ENCODE measurements around the gene GIMAP4. TPM values are rescaled to one million over a fixed set of nuclear protein-coding genes. Genes with fewer than 3 reads are reported as not detected.
"Not testable (repeated sequence)": the region's sequence is repeated elsewhere in the genome, so short reads cannot be mapped to it uniquely, and the experiment has no call there.

The GIMAP4 gene
- total and polyA plus RNA-seq, 4 donors: 3.2 to 75.3 (median 33.6) TPM

GRCh38 chr7:150569245-150569955 is 2.2 kb downstream of the GIMAP4 start:
- Histone ChIP-seq H3K9me3 (ENCODE audit: control insufficient read depth, low read length) (peaks cover 4% of the 10 kb centered on the region), H3K36me3 (ENCODE audit: control insufficient read depth in 1 of 2, insufficient read depth in 2 of 2, low read length in 1 of 2) (no peaks in the 10 kb centered on the region), H3K27ac (ENCODE audit: low read depth in 1 of 2, low read length in 2 of 2) (no peak overlapping the region), H3K4me3 (ENCODE audit: low read length in 2 of 2) (no peak overlapping the region), H3K4me1 (ENCODE audit: control insufficient read depth in 1 of 2, insufficient read depth in 2 of 2, low read length in 2 of 2) (no peaks in the 10 kb centered on the region), H3K27me3 (ENCODE audit: control insufficient read depth in 1 of 2, insufficient read depth in 2 of 2, low read length in 1 of 2) (no peaks in the 10 kb centered on the region)
- DNase-seq (no peak), ATAC-seq (ENCODE audit: low FRiP score) (no peak)
- WGBS, 2 donors: 57 to 63% methylated on average over 7 of the region's 7 CpGs
- intact Hi-C loops (cut with DNase I): no loop called here

DNA sequence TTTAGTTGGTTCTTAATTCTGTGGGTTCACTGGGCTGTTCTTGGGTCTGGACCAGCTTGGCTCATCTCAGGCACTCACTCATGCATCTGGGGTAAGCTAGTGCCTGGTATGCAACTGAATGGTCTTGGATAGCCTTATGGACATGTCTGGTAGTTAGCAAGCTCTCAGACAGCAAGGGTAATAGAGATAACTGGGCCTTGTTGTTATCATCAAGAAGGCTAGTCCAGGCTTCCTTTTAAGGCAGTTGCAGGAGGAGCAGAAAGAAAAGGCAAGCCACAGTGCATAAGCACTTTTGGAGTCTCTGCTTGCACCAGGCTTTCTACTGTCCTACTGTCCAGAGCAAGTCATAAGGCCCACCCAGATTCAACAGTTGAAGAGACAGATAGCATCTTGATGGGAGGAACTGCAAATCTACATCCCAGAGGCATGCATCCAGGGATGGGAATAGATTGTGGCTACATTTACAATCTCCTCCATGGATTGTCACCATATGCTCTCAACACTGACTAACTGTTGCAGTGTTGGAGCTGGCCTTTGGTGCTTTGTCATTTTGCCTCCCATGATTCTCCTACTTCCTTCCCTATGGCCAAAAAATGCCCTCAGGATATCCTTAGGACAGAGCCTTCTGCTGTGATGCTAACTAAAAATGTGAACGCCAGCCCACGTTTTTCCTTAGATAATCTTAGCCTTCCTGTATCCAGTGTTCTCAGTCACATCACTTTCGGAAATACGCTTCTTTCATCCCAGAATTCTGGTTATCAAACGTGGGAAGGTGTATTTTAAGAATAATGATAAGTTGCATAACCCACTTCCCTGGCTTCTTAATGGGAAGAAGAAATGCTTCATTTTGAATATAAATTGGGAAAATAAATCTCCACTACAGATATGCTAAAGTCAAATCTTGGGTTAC is 3.6 kb downstream of the GIMAP4 start:
- WGBS, 2 donors: 77 to 81% methylated on average over 5 of the region's 5 CpGs
- H3K27me3 ChIP-seq (ENCODE audit: control insufficient read depth in 1 of 2, insufficient read depth in 2 of 2, low read length in 1 of 2): no peaks in the 10 kb centered on the region
- H3K27ac ChIP-seq (ENCODE audit: low read depth in 1 of 2, low read length in 2 of 2): no peak overlapping the region
- ATAC-seq (ENCODE audit: low FRiP score): no peak
- no peak for DNase-seq
- H3K36me3 ChIP-seq (ENCODE audit: control insufficient read depth in 1 of 2, insufficient read depth in 2 of 2, low read length in 1 of 2): no peaks in the 10 kb centered on the region
- H3K9me3 ChIP-seq (ENCODE audit: control insufficient read depth, low read length): peaks cover 2% of the 10 kb centered on the region
- no peaks in the 10 kb centered on the region for H3K4me1 ChIP-seq (ENCODE audit: control insufficient read depth in 1 of 2, insufficient read depth in 2 of 2, low read length in 2 of 2)
- intact Hi-C loops (cut with DNase I): no loop called here
- no peak overlapping the region for H3K4me3 ChIP-seq (ENCODE audit: low read length in 2 of 2)

- intact Hi-C loops (cut with DNase I): no loop called here
- no peaks in the 10 kb centered on the region for H3K4me1 ChIP-seq (ENCODE audit: control insufficient read depth in 1 of 2, insufficient read depth in 2 of 2, low read length in 2 of 2)
- no peak overlapping the region for H3K4me3 ChIP-seq (ENCODE audit: low read length in 2 of 2)
- H3K27me3 ChIP-seq (ENCODE audit: control insufficient read depth in 1 of 2, insufficient read depth in 2 of 2, low read length in 1 of 2): no peaks in the 10 kb centered on the region
- no peak overlapping the region for H3K27ac ChIP-seq (ENCODE audit: low read depth in 1 of 2, low read length in 2 of 2)
- 89 to 90% methylated on average over 10 of the region's 10 CpGs for WGBS, 2 donors
- no peaks in the 10 kb centered on the region for H3K36me3 ChIP-seq (ENCODE audit: control insufficient read depth in 1 of 2, insufficient read depth in 2 of 2, low read length in 1 of 2)
- DNase-seq (no peak), ATAC-seq (ENCODE audit: low FRiP score) (no peak)
- peaks cover 2% of the 10 kb centered on the region for H3K9me3 ChIP-seq (ENCODE audit: control insufficient read depth, low read length)
Observed at GRCh38 chr7:150572496-150572895, 5.3 kb downstream of the GIMAP4 start.

DNA sequence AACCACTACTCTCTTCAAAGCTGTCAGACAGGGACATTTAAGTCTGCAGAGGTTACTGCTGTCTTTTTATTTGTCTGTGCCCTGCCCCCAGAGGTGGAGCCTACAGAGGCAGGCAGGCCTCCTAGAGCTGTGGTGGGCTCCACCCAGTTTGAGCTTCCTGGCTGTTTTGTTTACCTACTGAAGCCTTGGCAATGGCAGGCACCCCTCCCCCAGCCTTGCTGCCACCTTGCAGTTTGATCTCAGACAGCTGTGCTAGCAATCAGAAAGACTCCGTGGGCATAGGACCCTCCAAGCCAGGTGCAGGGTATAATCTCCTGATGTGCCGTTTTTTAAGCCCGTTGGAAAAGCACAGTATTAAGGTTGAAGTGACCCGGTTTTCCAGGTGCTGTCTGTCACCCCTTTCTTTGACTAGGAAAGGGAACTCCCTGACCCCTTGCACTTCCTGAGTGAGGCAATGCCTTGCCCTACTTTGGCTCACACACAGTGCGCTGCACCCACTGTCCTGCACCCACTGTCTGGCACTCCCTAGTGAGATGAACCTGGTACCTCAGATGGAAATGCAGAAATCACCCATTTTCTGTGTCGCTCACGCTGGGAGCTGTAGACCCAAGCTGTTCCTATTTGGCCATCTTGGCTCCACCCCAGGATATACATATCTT is 12.9 kb downstream of the GIMAP4 start:
- intact Hi-C loops (cut with DNase I); H3K4me3 ChIP-seq (ENCODE audit: low read length in 2 of 2); H3K27ac ChIP-seq (ENCODE audit: low read depth in 1 of 2, low read length in 2 of 2); H3K27me3 ChIP-seq (ENCODE audit: control insufficient read depth in 1 of 2, insufficient read depth in 2 of 2, low read length in 1 of 2); H3K4me1 ChIP-seq (ENCODE audit: control insufficient read depth in 1 of 2, insufficient read depth in 2 of 2, low read length in 2 of 2); H3K9me3 ChIP-seq (ENCODE audit: control insufficient read depth, low read length); ATAC-seq (ENCODE audit: low FRiP score); H3K36me3 ChIP-seq (ENCODE audit: control insufficient read depth in 1 of 2, insufficient read depth in 2 of 2, low read length in 1 of 2); DNase-seq: not testable (repeated sequence)
- WGBS, 2 donors: 59 to 81% methylated on average over 7 of the region's 7 CpGs

DNA sequence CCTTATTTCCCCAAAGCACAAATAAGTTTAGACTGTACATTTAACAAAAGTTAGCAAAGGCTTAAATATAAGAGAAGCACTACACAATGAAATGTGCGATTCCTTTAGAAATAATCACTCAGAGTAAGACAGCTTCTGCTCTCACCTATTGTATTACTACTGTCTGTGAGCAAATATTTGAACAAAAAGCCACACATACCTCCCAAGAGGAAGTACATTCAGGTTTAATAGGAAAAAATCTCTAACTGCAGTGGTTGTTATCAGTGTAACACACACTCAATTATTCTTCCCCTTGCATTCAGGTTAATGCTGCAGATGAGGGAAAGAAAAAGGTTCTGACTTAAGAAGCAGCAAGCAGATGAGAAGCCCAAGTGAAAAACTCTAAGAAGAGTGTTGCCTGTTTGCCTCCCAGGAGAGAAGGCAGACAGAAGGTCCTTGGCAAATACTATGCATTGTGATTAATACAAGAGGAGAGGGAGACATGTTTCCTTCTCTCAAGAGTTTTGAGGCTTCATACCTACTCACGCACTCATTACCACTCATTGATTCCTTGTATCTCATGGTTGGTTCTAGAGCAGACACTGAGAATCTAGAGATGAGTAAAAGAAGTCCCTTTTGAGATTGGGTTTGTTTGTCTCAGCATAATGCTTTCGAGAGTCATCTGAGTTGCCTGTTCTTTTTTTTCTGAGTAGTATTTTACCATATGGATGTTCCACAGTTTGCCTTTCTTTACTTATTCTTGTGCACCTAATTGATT is 13.6 kb downstream of the GIMAP4 start:
- Histone ChIP-seq H3K4me3 (ENCODE audit: low read length in 2 of 2) (no peak overlapping the region), H3K4me1 (ENCODE audit: control insufficient read depth in 1 of 2, insufficient read depth in 2 of 2, low read length in 2 of 2) (no peaks in the 10 kb centered on the region), H3K27ac (ENCODE audit: low read depth in 1 of 2, low read length in 2 of 2) (no peak overlapping the region), H3K27me3 (ENCODE audit: control insufficient read depth in 1 of 2, insufficient read depth in 2 of 2, low read length in 1 of 2) (no peaks in the 10 kb centered on the region), H3K9me3 (ENCODE audit: control insufficient read depth, low read length) (no peaks in the 10 kb centered on the region), H3K36me3 (ENCODE audit: control insufficient read depth in 1 of 2, insufficient read depth in 2 of 2, low read length in 1 of 2) (no peaks in the 10 kb centered on the region)
- DNase-seq: no peak
- ATAC-seq (ENCODE audit: low FRiP score): no peak
- 81 to 84% methylated on average over 3 of the region's 3 CpGs for WGBS, 2 donors
- intact Hi-C loops (cut with DNase I): no loop called here

GRCh38 chr7:150585199-150585598 is 18.0 kb downstream of the GIMAP4 start:
- H3K4me1 ChIP-seq (ENCODE audit: control insufficient read depth in 1 of 2, insufficient read depth in 2 of 2, low read length in 2 of 2): no peaks in the 10 kb centered on the region
- no peak overlapping the region for H3K4me3 ChIP-seq (ENCODE audit: low read length in 2 of 2)
- DNase-seq: no peak
- H3K36me3 ChIP-seq (ENCODE audit: control insufficient read depth in 1 of 2, insufficient read depth in 2 of 2, low read length in 1 of 2): no peaks in the 10 kb centered on the region
- intact Hi-C loops (cut with DNase I): no loop called here
- ATAC-seq (ENCODE audit: low FRiP score): no peak
- WGBS, 2 donors: 77% methylated on average over 7 of the region's 7 CpGs
- H3K27me3 ChIP-seq (ENCODE audit: control insufficient read depth in 1 of 2, insufficient read depth in 2 of 2, low read length in 1 of 2): no peaks in the 10 kb centered on the region
- H3K9me3 ChIP-seq (ENCODE audit: control insufficient read depth, low read length): no peaks in the 10 kb centered on the region
- H3K27ac ChIP-seq (ENCODE audit: low read depth in 1 of 2, low read length in 2 of 2): no peak overlapping the region

GRCh38 chr7:150586068-150586784 is 19.0 kb downstream of the GIMAP4 start:
- H3K27ac ChIP-seq (ENCODE audit: low read depth in 1 of 2, low read length in 2 of 2): no peak overlapping the region
- H3K9me3 ChIP-seq (ENCODE audit: control insufficient read depth, low read length): no peaks in the 10 kb centered on the region
- intact Hi-C loops (cut with DNase I): no loop called here
- H3K36me3 ChIP-seq (ENCODE audit: control insufficient read depth in 1 of 2, insufficient read depth in 2 of 2, low read length in 1 of 2): no peaks in the 10 kb centered on the region
- H3K4me1 ChIP-seq (ENCODE audit: control insufficient read depth in 1 of 2, insufficient read depth in 2 of 2, low read length in 2 of 2): no peaks in the 10 kb centered on the region
- peak; percentile 44 for ATAC-seq (ENCODE audit: low FRiP score)
- no peaks in the 10 kb centered on the region for H3K27me3 ChIP-seq (ENCODE audit: control insufficient read depth in 1 of 2, insufficient read depth in 2 of 2, low read length in 1 of 2)
- DNase-seq: no peak
- 63 to 66% methylated on average over 4 of the region's 4 CpGs for WGBS, 2 donors
- H3K4me3 ChIP-seq (ENCODE audit: low read length in 2 of 2): no peak overlapping the region

- H3K27ac ChIP-seq (ENCODE audit: low read depth in 1 of 2, low read length in 2 of 2): no peak overlapping the region
- DNase-seq: no peak
- peak; percentile 79 for ATAC-seq (ENCODE audit: low FRiP score)
Observed at GRCh38 chr7:150586785-150587152, 19.6 kb downstream of the GIMAP4 start.

More at GRCh38 chr7:150586785-150587152, 19.6 kb downstream of the GIMAP4 start:
- H3K36me3 ChIP-seq (ENCODE audit: control insufficient read depth in 1 of 2, insufficient read depth in 2 of 2, low read length in 1 of 2): no peaks in the 10 kb centered on the region
- no peaks in the 10 kb centered on the region for H3K4me1 ChIP-seq (ENCODE audit: control insufficient read depth in 1 of 2, insufficient read depth in 2 of 2, low read length in 2 of 2)
- intact Hi-C loops (cut with DNase I): no loop called here
- no peak overlapping the region for H3K4me3 ChIP-seq (ENCODE audit: low read length in 2 of 2)
- H3K27me3 ChIP-seq (ENCODE audit: control insufficient read depth in 1 of 2, insufficient read depth in 2 of 2, low read length in 1 of 2): no peaks in the 10 kb centered on the region
- no peaks in the 10 kb centered on the region for H3K9me3 ChIP-seq (ENCODE audit: control insufficient read depth, low read length)
